Suppressor macrophage treated with lipopolysaccharide for 4 hours (primary cell): ENCODE results near the gene DCAF10.
A peak's percentile ranks its signal among the peaks of the same experiment; 100 is the strongest.
"Not testable (repeated sequence)": the region's sequence is repeated elsewhere in the genome, so short reads cannot be mapped to it uniquely, and the experiment has no call there.

Source experiments
- DNase-seq: peaks from one replicate; pipeline ENCODE4 v3.0.0-alpha.2; 2020

DCAF10 gene, protein sequence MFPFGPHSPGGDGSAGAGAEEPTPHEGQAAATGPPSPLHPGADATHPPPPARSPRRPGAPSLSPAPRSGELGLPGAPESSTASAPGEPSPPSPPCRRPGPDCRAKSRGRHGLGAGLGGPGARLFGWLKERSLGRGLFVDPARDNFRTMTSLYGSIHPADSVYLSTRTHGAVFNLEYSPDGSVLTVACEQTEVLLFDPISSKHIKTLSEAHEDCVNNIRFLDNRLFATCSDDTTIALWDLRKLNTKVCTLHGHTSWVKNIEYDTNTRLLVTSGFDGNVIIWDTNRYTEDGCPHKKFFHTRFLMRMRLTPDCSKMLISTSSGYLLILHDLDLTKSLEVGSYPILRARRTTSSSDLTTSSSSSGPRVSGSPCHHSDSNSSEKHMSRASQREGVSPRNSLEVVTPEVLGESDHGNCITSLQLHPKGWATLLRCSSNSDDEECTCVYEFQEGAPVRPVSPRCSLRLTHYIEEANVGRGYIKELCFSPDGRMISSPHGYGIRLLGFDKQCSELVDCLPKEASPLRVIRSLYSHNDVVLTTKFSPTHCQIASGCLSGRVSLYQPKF

DNA sequence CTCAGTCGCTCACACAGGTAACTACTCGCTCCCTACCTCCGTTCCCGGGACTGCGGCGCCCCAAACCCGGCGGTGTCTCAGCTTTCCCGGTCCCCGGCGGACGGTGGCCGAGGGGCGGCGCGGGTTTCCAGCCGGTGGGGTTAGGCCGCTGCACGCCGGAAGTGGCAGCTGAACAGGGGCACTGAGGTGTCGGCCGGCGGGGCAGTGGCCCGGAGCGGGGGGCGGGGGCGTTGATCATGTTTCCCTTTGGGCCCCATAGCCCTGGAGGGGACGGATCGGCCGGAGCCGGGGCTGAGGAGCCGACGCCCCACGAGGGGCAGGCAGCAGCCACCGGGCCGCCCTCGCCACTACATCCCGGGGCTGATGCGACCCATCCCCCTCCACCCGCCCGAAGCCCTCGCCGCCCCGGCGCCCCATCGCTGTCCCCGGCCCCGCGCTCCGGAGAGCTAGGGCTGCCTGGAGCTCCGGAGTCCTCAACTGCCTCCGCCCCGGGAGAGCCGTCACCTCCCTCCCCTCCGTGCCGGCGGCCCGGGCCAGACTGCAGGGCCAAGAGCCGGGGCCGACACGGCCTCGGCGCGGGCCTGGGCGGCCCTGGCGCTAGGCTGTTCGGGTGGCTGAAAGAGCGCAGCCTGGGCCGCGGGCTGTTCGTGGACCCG, at the start of gene DCAF10:
TSS of gene DCAF10 (plus strand) at position 167 of the 656 bp plus-strand sequence. CDS start at position 237, 70 bp downstream.
- DNase-seq: peak; percentile 90

DNA sequence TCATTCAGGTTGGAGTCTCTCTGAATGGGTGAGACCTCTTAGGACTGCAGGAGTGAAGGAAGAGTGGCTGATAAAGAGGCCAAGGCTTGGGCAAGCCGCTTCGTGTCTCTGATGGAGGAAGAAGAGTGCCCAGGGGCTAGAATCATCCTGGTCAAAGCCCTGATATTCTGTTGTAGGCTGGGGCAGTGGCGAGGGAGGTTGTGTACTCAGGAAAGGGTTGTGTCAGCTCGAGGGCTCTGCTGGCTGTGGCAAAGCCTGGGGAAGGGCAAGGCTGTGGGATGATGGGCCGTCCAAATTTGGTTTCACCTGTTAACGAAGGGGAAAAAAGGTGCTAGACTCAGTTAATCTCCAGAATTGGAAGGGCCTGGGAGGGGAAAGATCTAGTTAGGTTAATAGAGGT, 49.4 kb upstream of the DCAF10 start:
- no peak for DNase-seq

GRCh38 chr9:37751704-37752103, 48.9 kb upstream of the DCAF10 start:
- DNase-seq: not testable (repeated sequence)

- not testable (repeated sequence) for DNase-seq
These were observed 48.5 kb upstream of the DCAF10 start for GRCh38 chr9:37752112-37752511.

DNA sequence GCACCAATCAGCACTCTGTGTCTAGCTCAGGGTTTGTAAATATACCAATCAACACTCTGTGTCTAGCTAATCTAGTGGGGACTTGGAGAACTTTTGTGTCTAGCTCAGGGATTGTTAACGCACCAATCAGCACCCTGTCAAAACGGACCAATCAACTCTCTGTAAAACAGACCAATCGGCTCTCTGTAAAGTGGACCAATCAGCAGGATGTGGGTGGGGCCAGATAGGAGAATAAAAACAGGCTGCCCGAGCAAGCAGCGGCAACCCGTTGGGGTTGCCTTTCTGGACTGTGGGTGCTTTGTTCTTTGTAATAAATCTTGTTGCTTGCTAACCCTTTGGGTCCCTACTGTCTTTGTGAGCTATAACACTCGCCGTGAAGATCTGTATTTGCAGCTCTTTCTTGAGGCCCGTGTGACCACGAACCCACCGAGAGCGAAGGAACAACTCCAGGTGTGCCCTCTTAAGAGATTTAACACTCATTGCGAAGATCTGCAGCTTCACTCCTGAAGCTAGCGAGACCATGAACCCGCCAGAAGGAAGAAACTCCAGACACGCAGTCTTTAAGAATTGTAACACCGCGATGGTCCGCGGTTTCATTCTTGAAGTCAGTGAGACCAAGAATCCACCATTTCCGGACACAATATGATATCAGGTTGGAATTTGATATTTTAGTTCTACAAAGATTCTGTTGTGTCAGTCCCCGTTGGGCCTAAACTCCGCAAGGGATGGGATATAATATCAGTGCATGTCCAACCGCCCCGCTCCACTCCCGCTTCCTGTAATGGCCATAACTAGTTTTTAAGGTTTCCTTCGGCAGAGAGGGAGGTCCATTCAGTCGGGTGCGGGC, 47.7 kb upstream of the DCAF10 start:
- no peak for DNase-seq

DNA sequence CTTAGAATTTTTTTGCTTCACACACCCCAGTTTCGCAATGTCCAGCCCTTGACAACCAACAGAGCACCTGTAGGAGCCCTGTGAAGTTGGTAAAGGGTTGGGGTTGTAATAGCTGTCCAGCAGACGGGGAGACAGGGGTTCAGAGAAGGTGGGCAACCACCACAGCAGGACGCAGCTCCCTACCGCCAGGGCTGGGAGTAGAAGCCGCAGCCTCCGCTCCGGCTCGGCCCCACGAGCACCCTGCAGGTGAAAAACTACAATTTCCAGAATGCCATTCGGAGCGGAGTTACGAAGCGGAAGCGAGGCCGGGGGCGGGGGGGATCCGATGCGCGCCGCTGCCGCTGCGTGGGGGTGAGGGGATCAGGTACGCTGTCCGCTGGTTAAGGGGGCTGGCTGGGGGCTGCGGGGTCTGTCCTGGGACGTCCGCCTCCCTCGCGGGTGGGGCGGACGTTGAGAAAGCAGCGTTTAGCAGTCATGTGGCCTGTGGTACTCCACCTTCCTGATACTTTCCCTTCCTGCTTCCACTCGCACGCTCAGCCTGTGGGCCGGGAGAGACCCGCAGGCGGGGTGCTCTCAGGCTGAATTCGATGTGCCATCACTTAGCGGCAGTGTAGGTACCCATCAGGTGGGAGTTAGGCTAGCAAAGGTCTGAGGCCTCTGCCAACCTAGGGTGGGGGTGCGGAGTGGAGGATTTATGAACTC, 47.0 kb upstream of the DCAF10 start, which contains the start of gene TRMT10B:
TSS of gene TRMT10B (plus strand) at position 317 of the 702 bp plus-strand sequence. CDS start 8,127 bp downstream, outside the sequence.
- DNase-seq: peak; percentile 75

DNA sequence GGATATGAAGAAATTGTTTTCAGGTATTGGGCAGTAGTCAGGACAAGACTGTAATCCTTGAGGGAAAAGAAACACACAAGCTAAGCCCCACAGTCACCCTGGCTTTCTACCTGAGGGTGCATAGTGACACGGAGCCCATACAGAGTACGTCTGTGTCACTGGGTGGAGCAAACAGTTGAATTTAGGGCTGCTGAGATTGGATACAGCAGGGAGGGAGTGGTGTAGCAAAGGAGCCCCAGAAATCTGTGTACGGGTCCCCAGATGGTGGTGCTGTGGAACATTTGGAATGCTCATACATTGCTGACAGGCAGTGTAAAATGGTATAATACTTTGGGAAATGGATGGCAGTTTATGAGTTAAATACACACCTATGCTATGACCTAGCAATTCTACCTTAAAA, 41.9 kb upstream of the DCAF10 start:
- DNase-seq: no peak

DNA sequence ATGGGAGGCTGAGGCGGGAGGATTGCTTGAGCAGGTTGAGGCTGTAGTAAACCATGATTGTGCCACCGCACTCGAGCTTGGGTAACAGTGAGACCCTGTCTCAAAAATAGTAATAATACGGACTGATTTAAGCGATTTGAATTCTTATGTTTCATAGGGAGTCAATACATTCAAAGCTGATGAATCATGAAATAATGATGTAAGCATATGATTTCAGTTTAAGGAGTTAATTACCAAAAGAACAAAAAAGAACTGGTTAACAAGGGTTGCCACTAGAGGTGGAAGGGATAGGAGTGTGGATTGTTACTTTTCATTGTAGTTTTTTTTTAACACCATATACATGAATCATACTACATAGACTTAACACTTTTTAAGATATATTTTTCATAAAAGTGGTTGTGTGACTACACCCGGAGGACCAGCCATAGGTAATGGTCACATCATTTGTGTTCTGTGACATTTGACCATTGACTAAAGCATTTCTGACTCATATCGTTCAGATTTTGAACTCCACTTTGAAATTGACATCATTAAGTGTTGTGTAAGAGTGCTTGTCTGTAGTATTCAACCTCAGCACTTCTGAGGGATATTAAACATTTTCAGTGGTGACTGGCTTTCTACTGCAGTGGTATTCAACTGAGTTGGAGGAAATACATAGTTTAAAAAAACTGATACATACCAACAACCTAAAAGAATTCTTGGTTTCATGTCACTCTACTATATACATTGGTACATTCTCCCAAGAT, 40.0 kb upstream of the DCAF10 start:
- DNase-seq: peak; percentile 48

DNA sequence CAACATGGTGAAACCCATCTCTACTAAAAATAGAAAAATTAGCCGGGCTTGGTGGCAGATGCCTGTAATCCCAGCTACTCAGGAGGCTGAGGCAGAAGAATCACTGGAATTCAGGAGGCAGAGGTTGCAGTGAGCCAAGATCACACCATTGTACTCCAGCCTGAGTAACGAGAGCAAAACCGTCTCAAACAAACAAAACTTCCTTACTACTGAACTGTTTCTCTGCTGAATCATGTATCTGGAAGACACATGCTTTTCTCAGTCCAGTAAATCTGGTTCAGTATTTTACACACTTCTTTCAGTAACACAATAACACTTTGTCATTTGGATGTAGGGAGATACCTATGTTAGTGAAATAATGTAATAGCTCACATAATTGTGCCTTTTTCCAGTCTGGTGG, 39.1 kb upstream of the DCAF10 start:
- no peak for DNase-seq

DNA sequence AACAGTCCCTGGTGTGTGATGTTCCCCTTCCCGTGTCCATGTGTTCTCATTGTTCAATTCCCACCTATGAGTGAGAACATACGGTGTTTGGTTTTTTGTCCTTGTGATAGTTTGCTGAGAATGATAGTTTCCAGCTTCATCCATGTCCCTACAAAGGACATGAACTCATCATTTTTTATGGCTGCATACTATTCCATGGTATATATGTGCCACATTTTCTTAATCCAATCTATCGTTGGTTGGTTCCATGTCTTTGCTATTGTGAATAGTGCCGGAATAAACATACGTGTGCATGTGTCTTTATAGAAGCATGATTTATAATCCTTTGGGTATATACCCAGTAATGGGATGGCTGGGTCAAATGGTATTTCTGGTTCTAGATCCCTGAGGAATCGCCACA, 35.3 kb upstream of the DCAF10 start:
- not testable (repeated sequence) for DNase-seq

DNA sequence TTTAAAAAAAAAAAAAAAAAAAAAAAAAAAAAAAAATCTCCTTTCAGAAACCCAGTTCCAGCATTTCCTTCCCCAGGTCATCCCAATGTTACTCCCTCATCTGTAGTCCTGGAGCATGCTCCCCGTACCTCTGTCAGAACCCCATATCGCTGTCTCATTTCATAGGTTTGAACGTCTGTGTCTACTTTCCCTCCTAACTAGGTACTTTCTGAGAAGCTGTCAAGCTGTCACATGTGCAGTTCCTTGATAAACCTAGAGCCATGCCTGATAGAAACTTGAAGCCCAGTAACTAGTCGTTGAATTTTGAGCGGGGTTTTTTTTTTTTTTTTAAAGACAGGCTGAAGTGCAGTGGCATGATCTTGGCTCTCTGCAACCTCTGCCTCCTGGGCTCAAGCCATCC, 31.3 kb upstream of the DCAF10 start:
- DNase-seq: no peak

GRCh38 chr9:37769995-37770394, 30.6 kb upstream of the DCAF10 start:
- DNase-seq: no peak

GRCh38 chr9:37775216-37775919, 25.2 kb upstream of the DCAF10 start:
- DNase-seq: no peak

GRCh38 chr9:37776328-37776727, 24.3 kb upstream of the DCAF10 start:
- no peak for DNase-seq

- no peak for DNase-seq
These were observed 22.1 kb upstream of the DCAF10 start for GRCh38 chr9:37778534-37778933.

- no peak for DNase-seq
These were observed 16.3 kb upstream of the DCAF10 start for GRCh38 chr9:37784291-37784615.

GRCh38 chr9:37784616-37785483, 15.7 kb upstream of the DCAF10 start, which contains the start of gene EXOSC3:
Gene EXOSC3, minus strand, starts transcription at chr9:37785064. Its CDS starts 20 bp downstream, at chr9:37785044.
- DNase-seq: peak; percentile 95

DNA sequence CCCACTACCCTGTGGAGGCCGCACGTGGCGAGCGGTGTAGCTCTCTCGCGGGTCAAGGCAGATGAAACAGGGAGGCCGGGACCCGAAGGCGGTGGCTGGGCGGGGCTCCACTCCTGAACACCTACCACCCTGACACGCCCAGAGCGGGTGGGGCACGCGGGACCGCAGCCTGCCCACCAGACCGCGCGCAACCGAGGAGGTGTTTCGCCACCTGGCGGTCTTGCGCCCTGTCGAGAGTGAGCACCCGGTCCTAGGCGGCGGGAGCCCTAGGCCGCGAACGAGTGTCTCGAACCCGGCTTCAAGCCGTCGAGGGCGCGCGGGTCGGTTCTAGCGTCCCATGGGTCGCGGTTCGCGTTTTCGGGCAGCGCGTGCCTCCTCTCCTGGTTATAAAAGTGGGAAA, 13.5 kb upstream of the DCAF10 start:
- DNase-seq: no peak

DNA sequence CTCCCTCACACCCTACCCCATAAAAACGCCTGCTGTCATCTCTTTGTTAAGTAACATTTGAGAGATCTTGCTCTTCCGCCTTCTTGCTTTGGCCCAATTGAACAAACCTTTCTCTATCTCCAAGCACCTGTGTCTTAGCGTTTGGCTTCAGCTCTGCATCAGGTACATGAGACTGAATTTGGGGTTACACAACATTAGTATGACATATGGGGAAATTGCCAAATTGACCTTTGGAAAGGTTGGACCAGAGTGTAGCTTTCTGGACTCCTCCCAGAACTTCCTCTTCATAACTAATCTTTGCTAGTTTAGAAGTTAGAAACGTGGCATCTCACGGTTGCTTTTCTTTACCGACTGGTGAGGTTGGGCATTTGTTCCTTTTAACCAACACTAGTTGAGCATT, 12.3 kb upstream of the DCAF10 start:
- DNase-seq: no peak

GRCh38 chr9:37790096-37790495, 10.5 kb upstream of the DCAF10 start:
- no peak for DNase-seq
